A549 (cell line): ENCODE results near the gene POLD1.

Experiments
- BHLHE40 ChIP-seq: IDR thresholded peaks from 2 replicates; pipeline ENCODE4 v1.6.1; 2012; ENCODE audit warnings: low read depth, low read length, inconsistent platforms
- CTCF ChIP-seq: fragments of >200 bp; sonication (Bioruptor Twin); formaldehyde crosslinking; IDR thresholded peaks from 3 replicates; pipeline ENCODE4 v1.5.1; 2016
- GATA3 ChIP-seq: IDR thresholded peaks from 2 replicates; pipeline ENCODE4 v1.6.1; 2012; ENCODE audit warnings: borderline replicate concordance
- JUN ChIP-seq, 2 experiments: fragments of >200 bp; sonication (Bioruptor Twin); formaldehyde crosslinking; IDR thresholded peaks; 2 replicates in 1 of 2; 3 replicates in 1 of 2; pipeline ENCODE4 v1.6.1; 2016 to 2017
- KDM5A ChIP-seq: fragments of 200-600 bp; sonication (generic); IDR thresholded peaks from 2 replicates; pipeline ENCODE4 v1.6.1; 2016; ENCODE audit warnings: antibody characterized with exemption, mild to moderate bottlenecking
- MAFK ChIP-seq: fragments of 450-650 bp; IDR thresholded peaks from 2 replicates; pipeline ENCODE4 v1.6.1; 2014; ENCODE audit not compliant: partially characterized antibody
- POLR2A ChIP-seq: IDR thresholded peaks from 2 replicates; pipeline ENCODE4 v1.6.1; 2012; ENCODE audit warnings: mild to moderate bottlenecking, low read length
- POLR2AphosphoS2 ChIP-seq: conservative IDR thresholded peaks from 2 replicates; pipeline ENCODE4 v1.6.1; 2012; ENCODE audit warnings: low read length, improper control_type of control experiment, inconsistent platforms
- RCOR1 ChIP-seq: fragments of 150-350 bp; IDR thresholded peaks from 2 replicates; pipeline ENCODE4 v1.6.1; 2014; ENCODE audit warnings: antibody characterized with exemption, low read length, low read depth
- REST ChIP-seq: fragments of 200-600 bp; sonication (generic); IDR thresholded peaks from 2 replicates; pipeline ENCODE4 v1.6.1; 2016; ENCODE audit warnings: antibody characterized with exemption, mild to moderate bottlenecking, moderate library complexity
- TF ChIP-seq, protein P1 (sequence below): fragments of 450-650 bp; IDR thresholded peaks from 2 replicates; pipeline ENCODE4 v1.6.1; 2014; ENCODE audit warnings: antibody characterized with exemption
- TF ChIP-seq, protein P2 (sequence below): fragments of 250-450 bp; sonication (Bioruptor Pico); IDR thresholded peaks from 2 replicates; pipeline ENCODE4 v1.5.0; 2020; ENCODE audit warnings: low read depth, mild to moderate bottlenecking, moderate library complexity
- TF ChIP-seq, protein P3 (sequence below): IDR thresholded peaks from 2 replicates; pipeline ENCODE4 v1.6.1; 2012

DNA sequence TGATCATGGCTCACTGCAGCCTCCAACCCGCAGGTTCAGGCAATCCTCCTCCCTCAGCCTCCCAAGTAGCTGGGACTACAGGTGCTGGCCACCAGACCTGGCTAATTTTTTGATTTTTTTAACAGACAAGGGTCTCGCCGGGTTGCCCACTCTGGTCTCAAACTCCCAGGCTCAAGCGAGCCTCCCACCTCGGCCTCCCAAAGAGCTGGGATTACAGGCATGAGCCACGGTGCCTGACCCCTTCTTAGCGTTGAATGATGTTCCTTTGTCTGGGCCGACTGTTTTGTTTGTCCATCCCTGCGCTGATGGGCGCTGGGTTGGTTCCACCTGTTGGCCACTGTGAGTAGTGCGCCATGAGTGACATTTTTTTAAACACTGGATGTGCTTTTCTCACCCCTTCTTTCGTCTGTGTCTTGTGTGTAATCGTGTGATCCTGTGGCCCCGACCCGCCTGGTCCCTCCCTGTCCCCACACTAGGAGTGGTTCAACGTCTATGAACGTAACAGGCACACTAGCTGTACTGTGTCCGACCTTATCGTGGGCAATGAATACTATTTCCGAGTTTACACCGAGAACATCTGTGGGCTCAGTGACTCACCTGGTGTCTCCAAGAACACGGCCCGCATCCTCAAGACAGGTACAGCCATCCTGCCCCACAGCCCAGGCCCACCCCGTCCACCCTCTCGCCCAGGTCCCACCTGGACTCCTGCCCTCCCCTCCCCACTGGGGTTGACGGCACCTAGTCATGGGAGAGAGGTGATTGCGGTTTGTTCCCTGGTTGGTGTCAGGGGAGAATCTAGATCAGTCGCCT is 77.1 kb downstream of the POLD1 start:
- TF ChIP-seq CTCF (peak; percentile 88), GATA3 (no peak), BHLHE40 (no peak), JUN (IDR thresholded peaks at IDR 0.05) (no peak), RCOR1 (no peak), REST (no peak), MAFK (no peak), POLR2A (no peak), KDM5A (no peak), POLR2AphosphoS2 (no peak)
- TF ChIP-seq, protein P1, sequence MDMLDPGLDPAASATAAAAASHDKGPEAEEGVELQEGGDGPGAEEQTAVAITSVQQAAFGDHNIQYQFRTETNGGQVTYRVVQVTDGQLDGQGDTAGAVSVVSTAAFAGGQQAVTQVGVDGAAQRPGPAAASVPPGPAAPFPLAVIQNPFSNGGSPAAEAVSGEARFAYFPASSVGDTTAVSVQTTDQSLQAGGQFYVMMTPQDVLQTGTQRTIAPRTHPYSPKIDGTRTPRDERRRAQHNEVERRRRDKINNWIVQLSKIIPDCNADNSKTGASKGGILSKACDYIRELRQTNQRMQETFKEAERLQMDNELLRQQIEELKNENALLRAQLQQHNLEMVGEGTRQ, result no peak
- TF ChIP-seq, protein P2, sequence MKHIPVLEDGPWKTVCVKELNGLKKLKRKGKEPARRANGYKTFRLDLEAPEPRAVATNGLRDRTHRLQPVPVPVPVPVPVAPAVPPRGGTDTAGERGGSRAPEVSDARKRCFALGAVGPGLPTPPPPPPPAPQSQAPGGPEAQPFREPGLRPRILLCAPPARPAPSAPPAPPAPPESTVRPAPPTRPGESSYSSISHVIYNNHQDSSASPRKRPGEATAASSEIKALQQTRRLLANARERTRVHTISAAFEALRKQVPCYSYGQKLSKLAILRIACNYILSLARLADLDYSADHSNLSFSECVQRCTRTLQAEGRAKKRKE, result no peak
- TF ChIP-seq, protein P3, sequence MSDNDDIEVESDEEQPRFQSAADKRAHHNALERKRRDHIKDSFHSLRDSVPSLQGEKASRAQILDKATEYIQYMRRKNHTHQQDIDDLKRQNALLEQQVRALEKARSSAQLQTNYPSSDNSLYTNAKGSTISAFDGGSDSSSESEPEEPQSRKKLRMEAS, result peak; percentile 5; the same call in 1 of the 2 replicates
